ENCODE data around the gene BMP2K.
"Not testable (repeated sequence)": the region's sequence is repeated elsewhere in the genome, so short reads cannot be mapped to it uniquely, and the experiment has no call there.

Gene BMP2K

GRCh38 chr4:78809928-78810835 lies 34.0 kb downstream of the BMP2K start:
- Histone ChIP-seq H2AFZ (ENCODE audit: low read depth, low read length) (no peak overlapping the region), H3K4me3 (ENCODE audit: low read length) (no peak overlapping the region), H3K4me1 (ENCODE audit: insufficient read depth, low read length) (no peaks in the 10 kb centered on the region), H3K9me3 (ENCODE audit: low read length) (no peaks in the 10 kb centered on the region), H3K36me3 (ENCODE audit: insufficient read depth, low read length) (no peaks in the 10 kb centered on the region), H3K27me3 (ENCODE audit: insufficient read depth, low read length) (no peaks in the 10 kb centered on the region)

- Histone ChIP-seq H2AFZ (ENCODE audit: low read depth, low read length) (no peak overlapping the region), H3K27me3 (ENCODE audit: insufficient read depth, low read length) (no peaks in the 10 kb centered on the region), H3K4me1 (ENCODE audit: insufficient read depth, low read length) (no peaks in the 10 kb centered on the region), H3K36me3 (ENCODE audit: insufficient read depth, low read length) (no peaks in the 10 kb centered on the region), H3K4me3 (ENCODE audit: low read length) (no peak overlapping the region), H3K9me3 (ENCODE audit: low read length) (no peaks in the 10 kb centered on the region)
Measured at GRCh38 chr4:78811034-78811433, 34.9 kb downstream of the BMP2K start.

DNA sequence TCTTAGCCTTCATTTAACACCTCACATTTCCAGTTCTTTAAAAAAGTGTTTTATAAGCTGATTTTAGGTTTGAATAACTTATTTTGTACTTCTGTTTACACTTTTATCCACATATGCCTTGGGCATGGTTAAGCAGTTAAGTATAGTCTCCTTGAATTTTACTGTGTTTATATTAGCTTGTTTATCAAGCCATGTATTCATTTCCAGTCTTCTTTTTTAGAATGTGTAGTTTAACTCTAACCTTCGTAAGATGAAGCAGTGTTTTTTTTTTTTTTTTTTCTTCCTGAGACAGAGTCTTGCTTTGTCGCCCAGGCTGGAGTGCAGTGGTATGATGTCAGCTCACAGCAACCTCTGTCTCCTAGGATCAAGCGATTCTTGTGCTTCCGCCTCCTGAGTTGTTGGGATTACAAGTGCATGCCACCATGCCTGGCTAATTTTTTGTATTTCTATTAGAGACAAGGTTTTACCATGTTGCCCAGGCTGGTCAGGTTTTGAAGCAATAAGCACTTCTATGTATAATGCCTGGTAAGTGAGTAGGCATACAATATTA lies 42.5 kb downstream of the BMP2K start:
- H3K9me3 ChIP-seq (ENCODE audit: low read length), result no peaks in the 10 kb centered on the region
- no peaks in the 10 kb centered on the region for H3K27me3 ChIP-seq (ENCODE audit: insufficient read depth, low read length)
- no peak overlapping the region for H2AFZ ChIP-seq (ENCODE audit: low read depth, low read length)
- H3K4me3 ChIP-seq (ENCODE audit: low read length), result no peak overlapping the region
- H3K4me1 ChIP-seq (ENCODE audit: insufficient read depth, low read length), result peaks cover 5% of the 10 kb centered on the region
- H3K36me3 ChIP-seq (ENCODE audit: insufficient read depth, low read length), result no peaks in the 10 kb centered on the region

DNA sequence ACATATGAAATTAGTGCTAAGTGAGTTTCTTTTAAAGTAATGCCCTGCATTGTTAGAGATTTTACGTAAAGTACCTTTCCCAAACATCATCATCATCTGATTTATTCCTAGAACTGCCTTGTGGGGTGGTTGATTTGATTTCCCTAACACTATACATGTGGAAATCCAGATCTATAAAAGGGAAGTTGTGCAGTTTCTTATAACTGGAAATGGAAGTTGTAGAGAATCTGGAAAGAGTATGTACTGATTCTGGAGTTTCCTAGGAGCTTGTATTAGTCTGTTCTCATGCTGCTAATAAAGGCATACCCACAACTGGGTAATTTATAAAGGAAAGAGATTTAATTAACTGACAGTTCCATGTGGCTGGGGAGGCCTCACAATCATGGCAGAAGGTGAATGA lies 47.9 kb downstream of the BMP2K start:
- H3K4me1 ChIP-seq (ENCODE audit: insufficient read depth, low read length), result no peaks in the 10 kb centered on the region
- H3K4me3 ChIP-seq (ENCODE audit: low read length), result no peak overlapping the region
- no peaks in the 10 kb centered on the region for H3K27me3 ChIP-seq (ENCODE audit: insufficient read depth, low read length)
- peaks cover 27% of the 10 kb centered on the region for H3K36me3 ChIP-seq (ENCODE audit: insufficient read depth, low read length)
- no peaks in the 10 kb centered on the region for H3K9me3 ChIP-seq (ENCODE audit: low read length)
- H2AFZ ChIP-seq (ENCODE audit: low read depth, low read length), result no peak overlapping the region

DNA sequence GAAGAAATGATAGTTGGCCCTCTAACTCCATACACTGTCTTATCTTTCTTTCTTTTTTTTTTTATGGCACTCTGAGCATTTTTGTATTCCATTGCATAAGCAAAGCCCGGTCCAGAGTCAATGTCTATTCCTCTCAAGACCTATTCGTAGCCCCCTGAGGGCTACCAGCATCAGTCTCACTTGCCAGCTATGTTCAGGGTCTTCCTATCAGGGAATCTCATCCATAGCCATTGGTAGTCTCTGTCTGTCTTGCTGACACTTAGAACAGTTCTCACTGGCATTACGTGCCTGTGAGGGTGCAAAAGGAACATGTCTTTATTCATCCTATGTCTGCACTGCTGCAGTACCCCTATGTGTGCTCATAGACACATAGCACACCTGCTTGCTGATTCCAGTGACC lies 51.0 kb downstream of the BMP2K start:
- Histone ChIP-seq H3K27me3 (ENCODE audit: insufficient read depth, low read length) (no peaks in the 10 kb centered on the region), H2AFZ (ENCODE audit: low read depth, low read length) (no peak overlapping the region), H3K36me3 (ENCODE audit: insufficient read depth, low read length) (peaks cover 33% of the 10 kb centered on the region)

DNA sequence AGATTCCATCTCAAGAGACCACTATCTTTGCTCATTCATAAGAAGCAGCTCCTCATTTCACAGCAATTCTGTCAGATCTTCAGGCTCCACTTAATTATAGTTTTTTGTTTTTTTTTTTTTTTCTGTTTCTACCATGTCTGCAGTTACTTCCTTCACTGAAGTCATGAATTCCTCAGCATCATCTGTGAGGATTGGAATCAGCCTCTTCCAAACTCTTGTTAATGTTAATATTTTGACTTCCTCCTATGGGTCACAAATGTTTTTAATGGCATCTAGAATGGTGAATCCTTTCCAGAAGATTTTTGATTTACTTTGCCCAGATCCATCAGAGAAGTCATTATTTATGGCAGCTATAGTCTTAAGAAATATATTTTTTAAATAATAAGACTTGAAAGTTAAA lies 53.1 kb downstream of the BMP2K start:
- Histone ChIP-seq H3K4me1 (ENCODE audit: insufficient read depth, low read length) (no peaks in the 10 kb centered on the region), H3K4me3 (ENCODE audit: low read length) (no peak overlapping the region), H2AFZ (ENCODE audit: low read depth, low read length) (no peak overlapping the region), H3K9me3 (ENCODE audit: low read length) (no peaks in the 10 kb centered on the region), H3K36me3 (ENCODE audit: insufficient read depth, low read length) (peaks cover 36% of the 10 kb centered on the region), H3K27me3 (ENCODE audit: insufficient read depth, low read length) (no peaks in the 10 kb centered on the region)

More for the DNA sequence above, 51.0 kb downstream of the BMP2K start:
- Histone ChIP-seq H3K4me1 (ENCODE audit: insufficient read depth, low read length) (no peaks in the 10 kb centered on the region), H3K9me3 (ENCODE audit: low read length) (no peaks in the 10 kb centered on the region), H3K4me3 (ENCODE audit: low read length) (no peak overlapping the region)

- H3K27me3 ChIP-seq (ENCODE audit: insufficient read depth, low read length); H3K36me3 ChIP-seq (ENCODE audit: insufficient read depth, low read length); H3K4me1 ChIP-seq (ENCODE audit: insufficient read depth, low read length); H3K4me3 ChIP-seq (ENCODE audit: low read length); H2AFZ ChIP-seq (ENCODE audit: low read depth, low read length); H3K9me3 ChIP-seq (ENCODE audit: low read length): not testable (repeated sequence)
Measured at GRCh38 chr4:78839676-78840075, 63.5 kb downstream of the BMP2K start.

DNA sequence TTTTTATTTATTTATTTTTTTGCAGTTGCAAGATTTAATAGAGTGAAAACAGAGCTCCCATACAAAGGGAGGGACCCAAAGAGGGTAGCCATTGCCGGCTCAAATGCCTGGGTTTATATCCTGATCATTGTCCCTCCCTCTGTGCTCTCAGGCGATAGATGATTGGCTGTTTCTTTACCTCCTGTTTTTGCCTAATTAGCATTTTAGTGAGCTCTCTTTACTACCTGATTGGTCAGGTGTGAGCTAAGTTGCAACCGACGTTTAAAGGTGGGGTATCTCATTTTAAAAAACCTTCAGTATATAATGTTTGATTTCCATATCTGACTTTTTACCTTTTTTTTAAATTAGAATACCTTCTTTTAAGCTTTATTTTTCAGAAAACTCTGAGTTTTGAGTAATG lies 64.1 kb downstream of the BMP2K start:
- not testable (repeated sequence) for H3K4me1 ChIP-seq (ENCODE audit: insufficient read depth, low read length); H3K9me3 ChIP-seq (ENCODE audit: low read length); H3K36me3 ChIP-seq (ENCODE audit: insufficient read depth, low read length); H3K4me3 ChIP-seq (ENCODE audit: low read length); H3K27me3 ChIP-seq (ENCODE audit: insufficient read depth, low read length); H2AFZ ChIP-seq (ENCODE audit: low read depth, low read length)

GRCh38 chr4:78845472-78845871 lies 69.3 kb downstream of the BMP2K start:
- H3K4me1 ChIP-seq (ENCODE audit: insufficient read depth, low read length), result no peaks in the 10 kb centered on the region
- no peaks in the 10 kb centered on the region for H3K9me3 ChIP-seq (ENCODE audit: low read length)
- H3K27me3 ChIP-seq (ENCODE audit: insufficient read depth, low read length), result no peaks in the 10 kb centered on the region
- no peak overlapping the region for H3K4me3 ChIP-seq (ENCODE audit: low read length)
- H3K36me3 ChIP-seq (ENCODE audit: insufficient read depth, low read length), result no peaks in the 10 kb centered on the region
- no peak overlapping the region for H2AFZ ChIP-seq (ENCODE audit: low read depth, low read length)

GRCh38 chr4:78846258-78846657 lies 70.1 kb downstream of the BMP2K start:
- no peaks in the 10 kb centered on the region for H3K4me1 ChIP-seq (ENCODE audit: insufficient read depth, low read length)
- H2AFZ ChIP-seq (ENCODE audit: low read depth, low read length), result no peak overlapping the region
- H3K9me3 ChIP-seq (ENCODE audit: low read length), result no peaks in the 10 kb centered on the region
- no peak overlapping the region for H3K4me3 ChIP-seq (ENCODE audit: low read length)
- H3K27me3 ChIP-seq (ENCODE audit: insufficient read depth, low read length), result no peaks in the 10 kb centered on the region
- peaks cover 2% of the 10 kb centered on the region for H3K36me3 ChIP-seq (ENCODE audit: insufficient read depth, low read length)

GRCh38 chr4:78862314-78862737 lies 86.2 kb downstream of the BMP2K start:
- no peaks in the 10 kb centered on the region for H3K4me1 ChIP-seq (ENCODE audit: insufficient read depth, low read length)
- H3K4me3 ChIP-seq (ENCODE audit: low read length), result no peak overlapping the region
- no peaks in the 10 kb centered on the region for H3K27me3 ChIP-seq (ENCODE audit: insufficient read depth, low read length)
- no peak overlapping the region for H2AFZ ChIP-seq (ENCODE audit: low read depth, low read length)
- H3K9me3 ChIP-seq (ENCODE audit: low read length), result no peaks in the 10 kb centered on the region
- peaks cover 13% of the 10 kb centered on the region for H3K36me3 ChIP-seq (ENCODE audit: insufficient read depth, low read length)

- Histone ChIP-seq H2AFZ (ENCODE audit: low read depth, low read length) (no peak overlapping the region), H3K36me3 (ENCODE audit: insufficient read depth, low read length) (peaks cover 16% of the 10 kb centered on the region), H3K9me3 (ENCODE audit: low read length) (no peaks in the 10 kb centered on the region), H3K4me3 (ENCODE audit: low read length) (no peak overlapping the region), H3K27me3 (ENCODE audit: insufficient read depth, low read length) (no peaks in the 10 kb centered on the region), H3K4me1 (ENCODE audit: insufficient read depth, low read length) (no peaks in the 10 kb centered on the region)
Measured at GRCh38 chr4:78863254-78863869, 87.2 kb downstream of the BMP2K start.

DNA sequence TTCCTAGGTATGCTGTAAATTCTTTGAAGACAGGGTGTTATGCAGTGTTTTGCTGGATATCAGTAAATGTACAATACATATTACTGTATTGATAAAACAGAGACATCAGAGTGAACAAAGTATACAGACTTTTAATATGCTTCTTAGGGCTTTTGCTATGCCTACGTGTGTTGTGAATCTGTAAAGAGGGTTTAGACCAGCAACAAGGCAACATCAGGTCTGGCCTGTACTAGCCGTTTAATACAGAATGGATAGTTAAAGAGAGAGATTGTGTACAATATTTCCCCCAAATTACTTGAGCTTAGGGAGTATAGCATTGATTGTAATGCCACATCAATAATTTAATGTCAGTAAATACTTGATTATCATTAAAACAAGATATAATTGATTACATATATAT lies 87.8 kb downstream of the BMP2K start:
- no peaks in the 10 kb centered on the region for H3K4me1 ChIP-seq (ENCODE audit: insufficient read depth, low read length)
- H2AFZ ChIP-seq (ENCODE audit: low read depth, low read length), result no peak overlapping the region
- peaks cover 16% of the 10 kb centered on the region for H3K36me3 ChIP-seq (ENCODE audit: insufficient read depth, low read length)
- H3K27me3 ChIP-seq (ENCODE audit: insufficient read depth, low read length), result no peaks in the 10 kb centered on the region
- H3K9me3 ChIP-seq (ENCODE audit: low read length), result no peaks in the 10 kb centered on the region
- H3K4me3 ChIP-seq (ENCODE audit: low read length), result no peak overlapping the region

Data from neuron (in vitro differentiated cells).